A204.1 (cell line): Measurements from ENCODE around the gene CNOT1.
"Not testable (repeated sequence)": the region's sequence is repeated elsewhere in the genome, so short reads cannot be mapped to it uniquely, and the experiment has no call there.

Experiments
- FAIRE-seq: peaks from 2 replicates; lab custom pipeline; 2012; peaks lifted over from hg19 to GRCh38; lab: Jason Lieb, UNC

Gene CNOT1

DNA sequence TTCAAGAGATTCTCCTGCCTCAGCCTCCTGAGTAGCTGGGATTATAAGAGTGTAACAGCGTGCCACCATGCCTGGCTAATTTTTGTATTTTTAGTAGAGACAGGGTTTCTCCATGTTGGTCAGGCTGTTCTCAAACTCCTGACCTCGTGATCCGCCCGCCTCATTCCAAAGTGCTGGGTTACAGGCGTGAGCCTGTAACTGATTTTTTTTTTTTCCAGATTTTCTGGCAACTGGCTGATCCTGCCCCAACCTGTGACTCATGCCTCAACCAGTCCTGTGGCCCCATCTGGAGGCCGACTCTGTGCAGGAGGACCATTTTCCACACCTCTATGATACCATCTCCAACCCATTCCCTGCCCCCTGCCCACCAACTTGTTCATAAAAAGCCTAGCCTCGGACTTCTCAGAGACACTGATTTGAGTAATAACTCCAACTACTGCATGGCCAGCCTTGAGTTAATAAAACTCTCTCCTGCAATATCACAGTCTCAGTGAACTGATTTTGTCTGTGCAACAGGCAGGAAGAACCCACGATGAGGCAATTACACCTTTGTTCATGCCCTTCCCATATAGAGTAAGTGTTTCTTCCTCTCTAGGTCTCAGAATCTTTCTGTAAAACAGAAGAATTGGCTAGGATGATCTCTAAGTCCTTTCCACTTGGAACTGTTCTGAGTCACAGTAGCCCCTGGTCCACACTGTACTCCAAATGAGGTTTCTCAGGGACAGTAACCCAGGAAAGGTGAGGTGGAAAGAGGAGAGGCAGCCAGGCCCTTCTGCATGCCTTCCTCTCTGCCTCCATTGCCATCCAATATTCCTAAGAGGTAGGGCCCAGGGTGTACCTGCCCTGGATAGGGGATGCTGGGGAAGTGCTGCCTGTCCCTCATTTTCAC, 8.8 kb upstream of the CNOT1 start:
- FAIRE-seq = no peak

DNA sequence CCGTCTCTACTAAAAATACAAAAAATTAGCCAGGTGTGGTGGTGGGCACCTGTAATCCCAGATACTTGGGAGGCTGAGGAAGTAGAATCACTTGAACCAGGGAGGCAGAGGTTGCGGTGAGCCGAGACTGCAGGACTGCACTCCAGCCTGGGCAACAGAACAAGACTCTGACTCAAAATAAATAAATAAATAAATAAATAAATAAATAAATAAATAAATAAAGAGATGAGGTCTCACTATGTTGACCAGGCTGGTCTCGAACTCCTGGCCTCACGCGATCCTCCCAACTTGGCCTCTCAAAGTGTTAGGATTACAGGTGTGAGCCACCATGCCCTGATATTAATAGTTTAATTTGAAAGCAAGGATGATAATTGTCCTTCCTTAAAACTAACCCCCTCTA, 7.4 kb upstream of the CNOT1 start:
- FAIRE-seq = not testable (repeated sequence)

DNA sequence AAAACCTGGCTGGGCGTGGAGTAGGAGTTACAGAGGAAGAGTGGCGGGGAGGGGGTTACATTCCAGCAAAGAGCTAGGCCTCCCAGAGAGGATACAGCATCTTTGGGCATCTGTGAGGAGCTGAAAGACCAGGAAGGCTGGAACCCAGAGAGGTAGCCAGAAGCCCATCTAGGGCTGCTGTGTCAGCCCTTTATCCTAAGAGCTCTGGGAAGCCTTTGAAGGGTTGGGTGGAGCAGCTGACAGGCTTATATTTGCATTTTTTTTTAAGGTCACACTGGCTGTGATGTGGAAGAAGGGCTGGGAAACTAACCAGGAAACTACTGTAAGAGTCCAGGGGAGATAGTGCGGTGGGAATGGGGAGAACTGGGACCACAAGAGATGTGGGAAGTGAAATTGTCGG, 6.8 kb upstream of the CNOT1 start:
- FAIRE-seq = no peak

DNA sequence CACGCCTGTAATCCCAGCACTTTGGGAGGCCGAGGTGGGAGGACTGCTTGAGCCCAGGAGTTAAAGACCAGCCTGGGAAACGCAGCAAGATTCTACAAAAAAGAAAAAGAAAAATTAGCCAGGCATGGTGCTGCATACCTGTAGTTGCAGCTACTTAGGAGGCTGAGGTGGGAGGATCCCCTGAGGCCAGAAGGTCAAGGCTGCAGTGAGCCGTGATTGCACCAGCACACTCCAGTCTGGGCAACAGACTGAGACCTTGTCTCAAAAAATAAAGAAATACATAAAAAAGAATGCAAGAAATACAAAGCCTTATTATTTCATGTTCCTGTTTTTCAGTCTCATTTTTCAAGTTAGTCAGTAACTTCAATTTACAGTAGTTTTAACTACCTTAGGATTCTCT, 5.9 kb upstream of the CNOT1 start:
- FAIRE-seq = no peak

DNA sequence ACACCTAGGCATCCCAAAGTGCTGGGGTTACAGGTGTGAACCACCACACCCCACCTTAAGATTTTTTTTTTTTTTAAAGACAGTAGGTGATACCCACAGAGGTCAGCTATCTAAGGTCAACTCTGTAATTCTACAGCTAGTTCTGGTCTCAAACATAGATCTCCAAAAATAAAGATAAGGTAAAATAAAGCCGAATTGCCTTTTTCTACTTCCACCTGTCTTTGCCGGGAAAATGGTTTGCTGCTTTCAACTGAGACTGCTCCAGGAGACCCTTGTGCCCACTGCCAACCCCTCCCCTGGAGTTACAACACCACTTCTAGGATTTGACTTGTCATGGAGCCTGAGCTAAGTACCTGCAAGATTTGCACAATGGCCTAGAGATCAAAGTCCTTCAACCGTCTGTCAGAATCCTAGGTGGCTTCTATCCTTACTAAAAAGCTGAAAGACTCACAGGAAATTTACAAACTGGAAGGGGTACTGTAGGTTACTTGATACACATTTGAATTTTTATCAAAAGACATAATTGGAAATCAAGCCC, 4.7 kb upstream of the CNOT1 start:
- no peak for FAIRE-seq

DNA sequence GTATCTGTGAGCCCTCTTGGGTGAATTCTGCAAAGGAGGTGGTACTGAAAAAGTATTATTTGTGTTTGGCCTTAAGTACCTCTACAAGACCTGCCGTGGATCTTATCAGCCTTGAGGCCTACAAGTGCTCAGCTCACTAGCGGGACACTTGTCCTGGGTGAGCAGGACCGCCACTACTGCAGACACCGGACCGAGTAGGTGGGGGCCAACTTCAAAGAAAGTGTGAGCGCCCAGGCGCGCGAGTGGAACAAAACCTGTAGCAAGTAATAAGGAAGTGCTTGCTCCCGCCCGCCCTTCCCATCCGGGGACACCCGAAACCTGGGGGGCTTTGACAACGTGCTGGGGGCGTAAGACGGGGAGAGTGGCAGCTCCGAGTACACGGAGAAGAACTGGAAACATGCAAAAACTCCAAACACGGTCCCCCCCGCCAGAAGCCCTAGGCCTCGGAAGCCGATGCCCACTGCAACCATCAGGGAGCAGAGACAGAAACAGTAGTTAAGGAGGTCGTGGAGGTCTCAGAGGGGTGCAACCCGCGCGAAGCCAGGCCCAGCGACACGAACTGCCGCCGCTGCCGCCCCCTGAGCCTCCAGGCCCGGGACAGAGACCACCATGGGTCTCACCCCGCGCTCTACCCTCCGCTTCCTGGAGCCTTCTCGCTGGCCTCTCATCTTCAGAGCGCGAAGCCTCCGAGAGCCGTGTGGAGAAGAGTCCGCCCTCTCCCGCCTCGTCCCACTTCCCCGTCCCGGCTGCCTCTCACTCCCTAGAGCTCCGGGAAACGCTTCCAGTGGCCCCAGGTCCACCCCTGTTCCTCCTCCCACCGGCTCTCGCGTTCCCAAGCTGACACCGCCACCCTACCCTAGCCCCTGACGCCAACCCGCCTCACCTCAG, 537 bp downstream of the CNOT1 start:
- no peak for FAIRE-seq

DNA sequence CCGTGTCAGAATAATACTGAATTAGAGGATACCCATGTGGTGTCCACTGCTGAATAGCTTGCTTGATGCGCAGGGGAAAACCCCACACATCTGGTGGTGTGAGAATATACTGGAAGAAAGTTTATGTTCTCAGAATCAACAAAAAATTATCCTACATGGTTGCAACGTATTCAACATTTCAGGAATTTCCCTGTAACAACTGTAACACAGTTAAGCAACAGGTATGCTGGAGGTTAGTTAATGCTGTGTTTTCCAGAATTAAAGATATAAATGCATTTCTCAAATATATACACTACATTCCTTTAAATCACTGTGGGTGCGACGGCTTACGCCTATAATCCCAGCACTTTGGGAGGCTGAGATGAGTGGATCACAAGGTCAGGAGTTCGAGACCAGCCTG, 5.4 kb downstream of the CNOT1 start:
- FAIRE-seq = no peak

DNA sequence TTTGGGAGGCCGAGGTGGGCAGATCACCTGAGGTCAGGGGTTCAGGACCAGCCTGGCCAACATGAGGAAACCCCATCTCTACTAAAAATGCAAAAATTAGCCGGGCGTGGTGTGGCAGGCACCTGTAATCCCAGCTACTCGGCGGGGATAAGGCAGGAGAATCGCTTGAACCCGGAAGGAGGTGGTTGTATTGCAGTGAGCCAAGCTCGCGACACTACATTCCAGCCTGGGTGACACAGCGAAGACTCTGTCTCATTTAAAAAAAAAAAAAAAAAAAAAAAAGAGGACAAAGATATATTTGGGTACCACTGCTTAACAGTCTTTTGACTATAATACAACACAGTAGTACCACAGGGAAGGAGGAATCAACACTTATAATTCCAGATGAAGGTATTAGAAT, 9.2 kb downstream of the CNOT1 start:
- no peak for FAIRE-seq

DNA sequence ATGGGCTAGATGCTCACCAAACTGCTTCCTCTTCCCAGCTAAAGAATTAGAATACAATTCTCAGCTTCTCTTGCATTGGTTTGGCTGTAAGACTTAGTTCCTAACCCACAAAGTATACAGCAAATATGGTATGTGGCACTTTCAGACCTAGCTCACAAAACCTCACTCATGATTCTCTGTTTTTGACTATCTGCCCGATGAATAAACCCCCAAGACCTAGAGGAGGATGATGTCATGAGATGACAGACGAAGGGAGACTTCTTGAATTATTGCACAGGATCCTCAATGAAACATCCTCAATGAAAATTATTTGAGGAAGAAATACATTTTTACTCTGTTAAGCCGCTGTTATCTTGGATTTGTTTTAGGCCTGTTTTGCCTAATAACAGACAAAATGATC, 14.3 kb downstream of the CNOT1 start:
- FAIRE-seq = no peak

DNA sequence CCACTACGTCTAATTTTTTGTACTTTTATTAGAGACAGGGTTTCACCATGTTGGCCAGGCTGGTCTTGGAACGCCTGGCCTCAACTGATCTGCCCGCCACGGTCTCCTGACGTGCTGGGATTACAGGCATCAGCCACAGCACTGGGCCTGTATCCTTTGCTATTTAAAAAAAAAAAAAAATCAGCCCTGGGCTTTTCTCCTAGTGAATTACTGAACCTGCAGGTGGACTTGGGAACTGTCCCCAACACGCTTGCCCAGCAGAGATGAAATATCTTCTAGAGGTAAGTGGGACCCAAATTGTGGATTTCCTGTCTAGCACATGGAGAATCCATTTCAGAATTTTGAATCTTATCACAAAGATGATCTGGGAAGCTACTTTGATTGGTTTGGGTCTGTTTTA, 14.8 kb downstream of the CNOT1 start:
- FAIRE-seq = no peak

DNA sequence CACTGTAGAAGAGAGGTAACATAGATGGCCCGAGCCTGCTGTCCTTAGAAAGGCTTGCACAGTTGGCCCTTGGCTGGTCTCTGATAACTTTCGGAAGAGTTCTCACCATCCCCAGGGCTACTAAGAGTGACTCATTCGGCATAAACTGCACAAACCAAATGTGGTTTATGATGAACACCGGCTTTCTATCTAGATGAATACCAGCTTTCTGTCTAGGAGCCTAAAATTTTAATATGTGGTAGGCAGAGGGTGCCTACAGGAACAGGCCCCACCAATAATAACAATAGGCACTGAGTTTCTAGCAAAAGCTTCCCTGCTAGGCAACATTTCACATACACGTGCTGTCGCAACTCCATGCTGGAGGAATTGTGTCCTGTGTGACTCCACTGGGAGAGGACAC, 15.4 kb downstream of the CNOT1 start:
- no peak for FAIRE-seq

DNA sequence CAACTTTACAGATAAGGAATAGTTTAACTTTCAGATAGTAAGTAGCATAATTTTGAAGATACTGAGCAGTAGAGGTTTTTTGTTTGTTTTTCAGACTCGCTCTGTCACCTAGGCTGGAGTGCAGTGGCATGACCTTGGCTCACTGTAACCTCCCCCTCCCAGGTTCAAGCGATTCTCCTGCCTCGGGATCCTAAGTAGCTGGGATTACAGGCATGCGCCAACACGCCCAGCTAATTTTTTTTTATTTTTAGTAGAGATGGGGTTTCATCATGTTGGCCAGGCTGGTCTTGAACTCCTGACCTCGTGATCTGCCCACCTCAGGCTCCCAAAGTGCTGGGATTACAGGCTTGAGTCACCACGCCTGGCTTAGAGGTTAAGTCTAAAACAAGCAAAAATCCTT, 16.7 kb downstream of the CNOT1 start:
- FAIRE-seq = not testable (repeated sequence)

DNA sequence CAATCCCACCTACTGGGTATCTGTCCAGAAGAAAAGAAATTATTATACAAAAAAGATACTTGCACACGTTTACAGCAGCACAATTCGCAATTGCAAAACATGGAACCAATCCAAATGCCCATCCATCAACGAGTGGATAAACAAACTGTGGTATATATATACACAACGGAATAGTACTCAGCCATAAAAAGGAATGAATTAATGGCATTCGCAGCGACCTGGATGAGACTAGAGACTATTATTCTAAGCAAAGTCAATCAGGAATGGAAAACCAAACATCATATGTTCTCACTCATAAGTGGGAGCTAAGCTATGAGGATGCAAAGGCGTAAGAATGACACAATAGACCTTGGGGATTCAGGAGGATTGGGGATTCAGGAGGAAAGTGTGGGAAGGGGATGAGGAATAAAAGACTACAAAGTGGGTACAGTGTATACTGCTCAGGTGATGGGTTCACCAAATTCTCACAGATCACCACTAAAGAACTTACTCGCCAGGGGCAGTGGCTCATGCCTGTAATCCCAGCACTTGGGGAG, 21.0 kb downstream of the CNOT1 start:
- FAIRE-seq = no peak

DNA sequence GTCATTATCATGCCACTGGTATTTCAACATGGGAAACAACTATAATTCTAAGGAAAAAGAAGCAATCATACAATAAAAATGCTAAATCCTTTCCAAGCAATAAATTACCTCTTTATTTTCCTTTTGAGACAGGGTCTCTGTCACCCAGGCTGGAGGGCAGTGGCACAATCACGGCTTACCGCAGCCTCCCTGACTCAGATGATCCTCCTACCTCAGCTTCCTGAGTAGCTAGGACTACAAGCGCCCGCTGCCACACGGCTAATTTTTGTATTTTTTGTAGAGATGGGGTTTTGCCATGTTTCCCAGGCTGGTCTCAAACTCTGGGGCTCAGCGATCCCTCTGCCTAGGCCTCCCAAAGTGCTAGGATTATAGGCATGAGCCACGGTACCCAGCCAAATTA, 24.1 kb downstream of the CNOT1 start:
- no peak for FAIRE-seq

DNA sequence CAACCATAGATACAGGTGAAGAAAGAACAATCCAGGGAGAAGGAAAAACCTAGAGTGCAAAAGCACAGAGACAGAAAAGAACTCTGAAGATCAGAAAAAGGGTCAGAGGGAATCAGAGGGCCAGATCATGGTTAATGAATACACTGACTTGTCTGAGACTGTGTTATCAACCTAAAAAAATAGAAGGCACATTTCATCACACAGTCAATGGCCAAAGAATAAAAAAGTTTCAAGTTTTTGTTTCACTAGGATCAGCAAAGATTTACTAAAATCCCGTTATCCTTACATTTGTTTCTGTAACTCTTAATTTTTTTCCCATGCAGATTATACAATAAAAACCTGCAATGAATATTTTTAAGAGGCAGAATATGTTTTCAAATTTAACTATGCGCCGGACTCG, 38.5 kb downstream of the CNOT1 start:
- FAIRE-seq = no peak

DNA sequence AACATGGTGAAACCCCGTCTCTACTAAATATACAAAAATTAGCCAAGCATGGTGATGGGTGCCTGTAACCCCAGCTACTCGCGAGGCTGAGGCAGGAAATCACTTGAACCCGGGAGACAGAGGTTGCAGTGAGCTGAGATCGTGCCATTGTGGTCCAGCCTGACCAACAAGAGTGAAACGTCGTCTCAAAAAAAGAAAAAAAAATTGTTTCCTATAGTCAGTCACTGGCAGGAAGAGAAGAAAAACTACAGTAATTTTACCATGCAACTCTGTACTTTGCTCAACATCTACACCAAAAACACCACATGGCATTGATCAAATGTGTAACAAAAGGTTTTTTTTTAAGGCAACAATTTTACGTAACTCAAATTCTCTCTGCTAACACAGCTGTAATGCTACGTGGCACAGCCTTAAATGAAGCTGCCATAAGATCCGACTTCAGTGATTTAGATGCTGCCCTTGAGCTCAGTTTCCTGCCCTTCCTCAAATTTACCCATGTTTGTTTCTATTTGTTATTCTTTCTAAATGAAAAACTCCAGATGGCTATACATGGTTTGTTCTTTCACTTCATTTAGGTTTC, 40.2 kb downstream of the CNOT1 start:
- no peak for FAIRE-seq

DNA sequence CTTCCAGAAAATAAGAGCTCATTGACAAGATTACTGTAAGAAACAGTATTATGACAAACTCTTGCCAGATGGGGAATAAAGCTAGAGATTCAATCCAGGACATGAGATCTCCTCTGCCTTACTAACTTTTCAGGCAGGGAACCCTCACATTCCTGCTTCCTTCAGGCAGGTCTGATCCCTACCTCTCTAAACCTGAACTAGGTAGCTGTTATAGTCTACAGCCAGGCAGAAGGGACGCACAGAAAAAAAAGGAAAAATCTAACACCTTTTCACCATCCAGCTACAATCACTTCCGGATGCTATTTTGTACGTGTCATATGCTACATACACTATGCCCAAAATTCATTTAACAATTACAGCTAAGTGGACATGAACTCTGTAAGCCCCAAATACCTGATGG, 41.2 kb downstream of the CNOT1 start:
- FAIRE-seq = no peak

DNA sequence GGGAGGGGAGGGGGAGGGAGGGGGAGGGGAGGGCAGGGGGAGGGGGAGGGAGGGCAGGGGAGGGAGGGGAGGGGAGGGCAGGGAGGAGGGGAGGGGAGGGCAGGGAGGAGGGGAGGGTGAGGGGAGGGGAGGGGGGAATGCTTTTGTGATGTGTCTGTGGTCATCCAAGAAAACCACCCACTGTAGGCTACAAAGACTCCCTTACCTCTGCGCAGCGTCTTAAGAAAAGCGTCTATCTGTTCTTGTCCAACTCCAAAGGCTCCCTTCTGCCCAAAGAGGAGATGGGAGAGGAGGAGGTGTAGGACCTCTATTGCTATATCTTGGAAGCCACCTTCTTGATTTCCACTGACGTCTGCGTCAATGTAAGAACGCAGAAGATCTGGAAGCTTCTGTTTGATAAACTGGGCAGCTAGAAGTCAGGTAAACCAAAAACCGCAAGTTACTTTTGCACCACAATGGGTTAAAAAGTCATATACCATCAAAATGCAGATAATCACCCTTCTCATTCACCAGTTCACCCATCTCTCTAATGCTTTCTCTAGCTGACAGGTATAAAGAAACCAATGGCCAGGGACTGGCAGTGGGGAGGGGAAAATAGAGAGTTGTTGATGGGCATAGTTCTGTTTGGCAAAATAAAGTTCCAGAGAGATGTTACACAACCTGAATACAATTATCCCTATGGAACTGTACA, 43.1 kb downstream of the CNOT1 start:
- no peak for FAIRE-seq

DNA sequence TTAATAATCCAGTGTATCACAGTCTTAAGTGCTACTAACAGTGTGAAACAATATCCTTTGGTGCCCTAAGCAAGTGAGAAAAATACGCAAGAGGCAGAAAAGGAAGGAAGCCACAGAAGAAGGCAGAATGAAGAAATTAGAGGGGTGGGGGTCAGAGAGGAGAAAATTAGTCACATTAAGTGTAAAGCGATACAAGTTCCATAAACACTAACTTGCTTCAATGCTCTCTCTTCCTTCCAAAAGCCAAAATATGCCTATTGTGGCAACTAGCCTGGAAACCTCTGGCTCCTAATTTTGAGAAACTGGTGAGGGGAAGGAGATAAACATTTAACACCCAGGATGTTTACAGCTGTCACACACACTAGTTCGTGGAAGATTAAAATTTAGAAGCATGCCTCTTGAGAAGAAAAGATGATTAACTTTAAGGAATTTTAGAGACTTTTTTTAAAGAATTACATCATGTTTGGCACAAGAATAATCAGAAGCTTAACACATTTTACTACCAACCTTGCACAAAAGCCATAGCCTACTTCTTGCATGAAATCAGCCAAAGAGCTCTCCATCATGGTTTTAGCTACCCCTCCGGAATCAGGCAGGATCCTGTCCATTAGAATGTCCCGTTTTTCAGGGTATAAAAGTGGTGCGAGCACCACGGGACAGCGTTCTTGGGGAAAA, 44.7 kb downstream of the CNOT1 start:
- FAIRE-seq = no peak

DNA sequence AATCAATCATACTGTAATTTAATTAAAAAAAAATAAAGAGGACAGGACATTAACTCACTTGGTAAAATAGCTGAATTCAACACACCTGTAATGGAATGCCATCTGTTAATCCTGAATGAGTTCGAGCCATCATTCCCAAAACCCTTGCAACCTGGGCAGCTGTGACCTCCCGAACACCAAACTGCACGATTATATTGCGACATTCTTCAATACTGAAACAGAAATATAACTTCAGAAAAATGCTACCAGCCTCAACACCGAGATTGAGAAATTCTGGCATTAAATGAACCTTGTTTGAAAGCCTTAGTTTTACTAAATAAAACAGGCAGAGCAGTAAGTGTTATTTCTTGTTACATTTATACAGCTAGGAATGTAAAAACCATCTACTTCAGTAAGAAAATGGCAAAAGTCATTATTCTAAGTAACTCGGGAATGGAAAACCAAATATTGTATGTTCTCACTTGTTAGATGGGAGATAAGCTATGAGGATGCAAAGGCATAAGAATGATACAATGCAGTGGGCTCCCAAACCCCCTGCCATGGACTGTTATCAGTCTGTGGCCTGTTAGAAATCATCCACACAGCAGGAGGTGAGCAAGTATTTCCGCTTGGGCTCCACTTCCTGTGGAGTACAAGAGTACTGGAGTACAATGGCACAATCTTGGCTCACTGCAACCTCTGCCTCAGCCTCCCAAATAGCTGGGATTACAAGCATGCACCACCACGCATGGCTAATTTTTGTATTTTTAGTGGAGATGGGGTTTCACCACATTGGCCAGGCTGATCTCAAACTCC, 46.5 kb downstream of the CNOT1 start:
- no peak for FAIRE-seq

DNA sequence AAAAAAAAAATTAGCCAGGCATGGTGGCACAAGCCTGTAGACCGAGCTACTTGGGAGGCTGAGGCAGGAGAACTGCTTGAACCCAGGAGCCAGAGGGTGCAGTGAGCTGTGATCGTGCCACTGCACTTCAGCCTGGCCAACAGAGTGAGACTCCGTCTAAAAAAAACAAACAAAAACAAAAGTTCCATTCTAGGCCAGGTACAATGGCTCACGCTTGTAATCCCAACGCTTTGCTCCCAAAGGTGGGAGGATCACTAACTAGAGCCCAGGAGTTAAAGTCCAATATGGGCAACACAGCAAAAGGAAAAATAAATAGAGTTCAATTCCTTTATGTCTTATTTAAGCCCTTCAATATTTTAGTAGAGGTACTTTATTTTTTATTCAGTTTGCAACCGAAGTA, 47.5 kb downstream of the CNOT1 start:
- no peak for FAIRE-seq
